ENCODE results near the gene SH2D3C.

GRCh38 chr9:127753148-127753547, 25.3 kb downstream of the SH2D3C start:
- no peak for TF ChIP-seq CTCF (IDR thresholded peaks at IDR 0.05; ENCODE audit: low read length)
- no peak for TF ChIP-seq EZH2 (optimal IDR thresholded peaks at IDR 0.05; ENCODE audit: low read depth, low read length)
- no peak for TF ChIP-seq EZH2phosphoT487 (IDR thresholded peaks at IDR 0.05; ENCODE audit: low read length)
